GM19328 (cell line): ENCODE data around the gene DENND4C.
"Not testable (repeated sequence)": the region's sequence is repeated elsewhere in the genome, so short reads cannot be mapped to it uniquely, and the experiment has no call there.

Experiments
- ATAC-seq: cut with Tn5 transposase; IDR thresholded peaks from one replicate; pipeline ENCODE4 v1.9.1; 2021; ENCODE audit warnings: mild to moderate bottlenecking, moderate library complexity; ENCODE audit not compliant: unreplicated experiment

DENND4C gene

GRCh38 chr9:19408693-19409400 lies 178.4 kb downstream of the DENND4C start, which contains the start of gene ACER2:
ACER2 (plus strand) TSS chr9:19409009; CDS start chr9:19409085, 76 bp downstream.
- ATAC-seq, result peak; percentile 92

GRCh38 chr9:19409401-19410194 lies 179.1 kb downstream of the DENND4C start:
- peak; percentile 4 for ATAC-seq

GRCh38 chr9:19410195-19410503 lies 179.7 kb downstream of the DENND4C start:
- ATAC-seq, result no peak

DNA sequence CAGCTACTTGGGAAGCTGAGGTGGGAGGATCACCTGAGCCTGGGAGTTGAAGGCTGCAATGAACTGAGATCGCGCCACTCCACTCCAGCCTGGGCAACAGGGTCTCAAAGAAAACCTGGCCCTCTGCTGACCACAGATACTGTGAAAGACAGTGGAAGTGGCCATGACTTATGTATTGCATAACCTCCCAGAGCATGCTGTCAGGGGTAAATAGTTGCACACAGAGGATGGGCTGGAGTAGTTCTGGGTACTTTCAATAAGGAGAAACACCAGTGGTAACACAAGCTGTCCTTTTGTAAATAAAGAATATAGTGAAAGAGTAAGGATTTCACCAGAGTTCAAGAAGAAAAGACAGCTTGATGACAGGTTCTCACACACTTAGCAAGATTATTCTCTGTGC lies 180.1 kb downstream of the DENND4C start:
- ATAC-seq, result no peak

DNA sequence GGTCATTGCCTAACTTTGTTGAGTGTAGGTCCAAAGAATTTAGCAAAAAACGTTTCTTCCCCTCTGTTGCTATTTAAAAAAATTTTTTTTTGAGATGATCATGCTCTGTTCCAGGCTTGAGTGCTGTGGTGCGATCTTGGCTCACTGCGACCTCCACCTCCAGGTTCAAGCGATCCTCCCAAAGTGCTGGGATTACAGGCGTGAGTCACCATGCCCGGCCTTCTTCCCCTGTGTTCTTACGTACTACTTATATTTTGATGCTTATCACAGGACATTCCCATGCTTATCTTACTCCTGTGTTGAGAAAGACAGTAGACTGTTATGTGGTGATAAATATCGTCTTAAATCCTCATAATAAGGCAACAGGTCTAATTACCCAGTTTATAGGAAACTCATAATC lies 180.8 kb downstream of the DENND4C start:
- ATAC-seq, result no peak

DNA sequence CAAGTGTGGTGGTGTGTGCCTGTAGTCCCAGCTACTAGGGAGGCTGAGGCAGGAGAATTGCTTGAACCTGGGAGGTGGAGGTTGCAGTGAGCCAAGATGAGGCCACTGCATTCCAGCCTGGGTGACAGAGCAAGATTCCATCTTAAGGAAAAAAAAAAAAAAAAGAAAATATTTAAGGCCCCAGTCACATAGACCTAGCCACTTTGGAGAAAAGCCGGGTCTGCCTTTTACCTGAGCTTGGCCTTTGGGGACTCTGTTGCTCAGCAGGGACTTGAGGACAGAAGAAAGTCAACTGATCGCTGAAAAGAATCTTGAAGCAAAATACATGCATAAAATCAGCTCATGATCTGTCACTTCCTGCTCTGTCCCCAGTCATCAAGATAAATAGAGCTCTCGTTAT lies 183.0 kb downstream of the DENND4C start:
- ATAC-seq, result not testable (repeated sequence)

DNA sequence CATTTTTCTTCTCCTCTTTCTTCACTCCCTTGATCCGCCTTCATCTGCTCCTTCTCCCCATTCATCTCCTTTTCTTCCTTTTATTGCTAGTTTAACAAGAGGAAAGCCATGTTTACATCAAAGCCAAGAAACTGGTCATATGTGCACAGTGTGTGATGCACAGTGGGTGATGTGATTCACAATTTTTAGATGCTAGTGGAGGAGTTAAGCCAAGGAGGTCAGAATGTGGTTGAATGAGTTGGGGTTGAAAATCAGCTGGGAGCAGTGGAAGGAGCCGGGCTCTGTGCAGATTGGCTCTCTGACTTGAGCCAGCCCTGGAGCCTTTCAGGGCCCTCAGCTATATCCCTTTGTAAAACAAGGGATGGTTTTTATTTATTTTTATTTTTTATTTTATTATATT lies 185.7 kb downstream of the DENND4C start:
- no peak for ATAC-seq

DNA sequence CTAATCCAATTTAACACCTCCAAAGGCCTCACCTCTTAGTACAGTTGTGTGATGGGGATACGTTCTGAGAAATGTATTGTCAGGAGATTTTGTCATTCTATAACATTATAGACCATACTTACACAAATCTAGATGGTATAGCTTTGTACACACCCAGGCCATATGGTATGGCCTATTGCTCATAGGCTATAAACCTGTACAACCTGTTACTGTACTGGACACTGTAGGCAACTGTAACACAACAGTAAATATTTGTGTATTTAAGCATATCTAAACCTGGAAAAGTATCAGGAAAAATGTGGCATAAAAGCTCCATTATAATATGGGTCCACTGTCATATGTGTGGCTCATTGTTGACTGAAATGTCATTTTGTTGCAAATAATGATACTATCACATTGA lies 190.4 kb downstream of the DENND4C start:
- ATAC-seq, result no peak
